K562 (cell line): Measurements from ENCODE around the gene RNF214. TPM values are rescaled to one million over a fixed set of nuclear protein-coding genes. Genes with fewer than 3 reads are reported as not detected.

Source experiments
- ATAC-seq: fragments of 200-7000 bp; cut with Tn5 transposase; 3 replicates; pipeline ENCODE4 v1.9.1; 2020; ENCODE audit warnings: moderate library complexity
- BruUV-seq: library from RNA; stranded (reverse); fragments of 400-500 nt; replicated peaks from 2 replicates; lab custom pipeline; 2021; lab: Mats Ljungman, UMichigan
- CTCF ChIA-PET: fragments of 300-600 bp; formaldehyde crosslinking; extraction: SDS; loops from one replicate; lab custom pipeline; 2021; ENCODE audit warnings: low intra/inter-chr PET ratio; lab: Yijun Ruan, JAX
- POLR2A ChIA-PET: fragments of 300-600, 350-650 bp; sonication (Branson Sonifier 250); formaldehyde crosslinking; extraction: SDS; loops from one replicate; lab custom pipeline; 2021; ENCODE audit warnings: antibody characterized with exemption, inconsistent platforms; lab: Yijun Ruan, JAX
- DNase-seq, 4 experiments: peaks; one replicate each; pipeline versions ENCODE4 v3.0.0 to v3.0.0-alpha.2; 2011 to 2018; ENCODE audit warnings: low spot score in 3 of 4, mixed read lengths in 3 of 4; ENCODE audit errors: extremely low read depth in 1 of 4
- FAIRE-seq: peaks from 2 replicates; lab custom pipeline; 2011; peaks lifted over from hg19 to GRCh38; lab: Jason Lieb, UNC
- H2AFZ ChIP-seq: 2 replicates; pipeline ENCODE4 v1.6.0; 2011; ENCODE audit warnings: low read depth, low read length, control low read depth, inconsistent platforms
- H3K27ac ChIP-seq: fragments of 200-600 bp; 3 replicates; pipeline ENCODE4 v1.8.0; 2011; ENCODE audit warnings: low read depth, mild to moderate bottlenecking, control low read depth, inconsistent platforms, low read length, moderate library complexity, mixed read lengths; ENCODE audit errors: extremely low read depth
- H3K27me3 ChIP-seq, 2 experiments: fragments of 300-600 bp in 1 of 2; 2 replicates in 1 of 2; 3 replicates in 1 of 2; pipeline versions ENCODE4 v1.6.0 to v1.8.0; 2011; ENCODE audit warnings: inconsistent platforms in 2 of 2, low read length in 2 of 2, mild to moderate bottlenecking in 1 of 2, mixed read lengths in 1 of 2, moderate library complexity in 1 of 2; ENCODE audit not compliant: control insufficient read depth in 2 of 2, insufficient read depth in 2 of 2
- H3K36me3 ChIP-seq: fragments of 300-600 bp; 3 replicates; pipeline ENCODE4 v1.8.0; 2011; ENCODE audit warnings: mild to moderate bottlenecking, low read length, inconsistent platforms; ENCODE audit not compliant: control insufficient read depth, insufficient read depth
- H3K4me1 ChIP-seq, 2 experiments: fragments of 200-600 bp in 1 of 2; replicated peaks in 1 of 2; 2 replicates in 1 of 2; 3 replicates in 1 of 2; pipeline versions ENCODE4 v1.5.1 to v1.8.0; 2011; ENCODE audit warnings: inconsistent platforms in 2 of 2, low read length in 2 of 2, mild to moderate bottlenecking in 1 of 2, mixed read lengths in 1 of 2, moderate library complexity in 1 of 2; ENCODE audit not compliant: control insufficient read depth in 2 of 2, insufficient read depth in 2 of 2
- H3K4me2 ChIP-seq: 2 replicates; pipeline ENCODE4 v1.6.1; 2011; ENCODE audit warnings: low read length, control low read depth, inconsistent platforms, mixed read lengths; ENCODE audit not compliant: insufficient read depth
- H3K4me3 ChIP-seq: fragments of 200-600 bp; sonication (generic), shearing (Covaris generic); 2 replicates; pipeline ENCODE4 v1.5.1; 2016; ENCODE audit warnings: control low read depth, inconsistent platforms
- H3K79me2 ChIP-seq: fragments of 200-600 bp; 3 replicates; pipeline ENCODE4 v1.8.0; 2011; ENCODE audit warnings: low read length, inconsistent platforms; ENCODE audit not compliant: control insufficient read depth, insufficient read depth
- H3K9ac ChIP-seq, 2 experiments: 2 replicates each; pipeline versions ENCODE4 v1.6.0 to v1.6.1; 2011; ENCODE audit warnings: low read depth in 2 of 2, low read length in 2 of 2, control low read depth in 1 of 2, inconsistent platforms in 1 of 2, mild to moderate bottlenecking in 1 of 2, mixed read lengths in 1 of 2; ENCODE audit not compliant: insufficient read depth in 1 of 2
- H3K9me1 ChIP-seq: one replicate; pipeline ENCODE4 v1.6.0; 2011; ENCODE audit warnings: inconsistent platforms, mild to moderate bottlenecking, low read length, moderate library complexity; ENCODE audit not compliant: control insufficient read depth, insufficient read depth
- H3K9me3 ChIP-seq: replicated peaks from 2 replicates; pipeline ENCODE4 v1.5.1; 2011; ENCODE audit warnings: low read depth, low read length, inconsistent platforms; ENCODE audit not compliant: control insufficient read depth, insufficient read depth
- H4K20me1 ChIP-seq: replicated peaks from 2 replicates; pipeline ENCODE4 v1.6.1; 2011; ENCODE audit warnings: low read length, inconsistent platforms, mixed read lengths; ENCODE audit not compliant: control insufficient read depth, insufficient read depth
- GTF2A2 ChIP-seq: IDR thresholded peaks from 2 replicates; pipeline ENCODE4 v1.6.1; 2016; ENCODE audit warnings: mild to moderate bottlenecking, missing genetic modification characterization, missing compliant biosample characterization
- HDAC6 ChIP-seq: IDR thresholded peaks from 2 replicates; pipeline ENCODE4 v1.6.1; 2012; ENCODE audit warnings: low read depth, mild to moderate bottlenecking, control low read depth, inconsistent platforms, low read length, moderate library complexity
- MAFF ChIP-seq: IDR thresholded peaks from 2 replicates; pipeline ENCODE4 v1.6.1; 2012; ENCODE audit warnings: low read length, improper control_type of control experiment
- SMARCC2 ChIP-seq: fragments of 450-650 bp; IDR thresholded peaks from 2 replicates; pipeline ENCODE4 v1.6.1; 2017; ENCODE audit warnings: antibody characterized with exemption, moderate library complexity, mild to moderate bottlenecking, low read depth
- ZBTB1 ChIP-seq: sonication (generic); formaldehyde crosslinking; IDR thresholded peaks from 2 replicates; pipeline ENCODE4 v1.8.1; 2023; ENCODE audit warnings: missing genetic modification reagents, low read depth, mild to moderate bottlenecking, borderline replicate concordance
- WGBS: fragments of 100-300 bp; shearing (Covaris generic); methylation state at CpG from one replicate; pipeline ENCODE4 v1.1.6; 2016; ENCODE audit warnings: low coverage, mixed read lengths; ENCODE audit not compliant: insufficient coverage; ENCODE audit errors: missing lambda C conversion rate; 5-methylcytosine and 5-hydroxymethylcytosine counted together
- in situ Hi-C: fragments of 300-500 bp; cut with MboI; formaldehyde crosslinking; loops from 4 replicates; pipeline ENCODE4 v1.15.0; 2018; ENCODE audit warnings: inconsistent platforms, mixed read lengths
- intact Hi-C: fragments of 100-400 bp; cut with micrococcal nuclease; formaldehyde crosslinking; loops from 2 replicates; pipeline ENCODE4 v1.14.2; 2022
- polyA plus RNA-seq, 8 experiments: library from polyadenylated mRNA; depleted of rRNA in 4 of 8; stranded (reverse) in 5 of 8; unstranded in 3 of 8; fragments of >200 nt; fragmentation: Nextera tagmentation in 2 of 8; fragmentation: Illumina TruSeq in 1 of 8; extraction: Ambion mirVana in 2 of 8; extraction: Trizol in 1 of 8; gene quantifications; 2 replicates each; pipeline versions ENCODE4 v1.2.1 to v1.2.3, GENCODE V29; 2011 to 2014; ENCODE audit warnings: inconsistent platforms in 1 of 8, missing spikeins in 1 of 8
- total RNA-seq, 7 experiments: library from RNA; depleted of rRNA in 6 of 7; stranded (reverse); fragments of >200 nt in 6 of 7; fragmentation: Illumina TruSeq in 2 of 7; extraction: Trizol in 2 of 7; gene quantifications; 2 replicates each; pipeline versions ENCODE4 v1.2.1 to v1.2.3, GENCODE V29; 2011 to 2021; ENCODE audit warnings: low replicate concordance in 1 of 7
- TF ChIP-seq, protein P1 (sequence below), 3 experiments: IDR thresholded peaks in 2 of 3; conservative IDR thresholded peaks in 1 of 3; 2 replicates each; pipeline ENCODE4 v1.5.1; 2011 to 2012; ENCODE audit warnings: low read length in 3 of 3, mild to moderate bottlenecking in 3 of 3, control low read depth in 2 of 3, improper control_type of control experiment in 1 of 3, inconsistent platforms in 1 of 3, low read depth in 1 of 3, mixed read lengths in 1 of 3, moderate library complexity in 1 of 3; ENCODE audit not compliant: insufficient read depth in 2 of 3
- TF ChIP-seq, protein P2 (sequence below): sonication (generic); formaldehyde crosslinking; IDR thresholded peaks from 2 replicates; pipeline ENCODE4 v1.8.1; 2022; ENCODE audit warnings: missing genetic modification reagents
- TF ChIP-seq, protein P3 (sequence below): fragments of 450-650 bp; formaldehyde crosslinking; IDR thresholded peaks from 2 replicates; pipeline ENCODE4 v1.4.0; 2020; ENCODE audit warnings: mild to moderate bottlenecking, moderate library complexity
- TF ChIP-seq, protein P4 (sequence below): fragments of 450-650 bp; IDR thresholded peaks from 2 replicates; pipeline ENCODE4 v1.6.1; 2018; ENCODE audit warnings: mild to moderate bottlenecking, low read depth; ENCODE audit not compliant: partially characterized antibody

The RNF214 gene
- total and polyA plus RNA-seq, 9 of the 15 experiments (the other 6 are each of a cell fraction or from before 2014, with no cell fraction given) = 6.6 to 24.8 (median 11.9) TPM

DNA sequence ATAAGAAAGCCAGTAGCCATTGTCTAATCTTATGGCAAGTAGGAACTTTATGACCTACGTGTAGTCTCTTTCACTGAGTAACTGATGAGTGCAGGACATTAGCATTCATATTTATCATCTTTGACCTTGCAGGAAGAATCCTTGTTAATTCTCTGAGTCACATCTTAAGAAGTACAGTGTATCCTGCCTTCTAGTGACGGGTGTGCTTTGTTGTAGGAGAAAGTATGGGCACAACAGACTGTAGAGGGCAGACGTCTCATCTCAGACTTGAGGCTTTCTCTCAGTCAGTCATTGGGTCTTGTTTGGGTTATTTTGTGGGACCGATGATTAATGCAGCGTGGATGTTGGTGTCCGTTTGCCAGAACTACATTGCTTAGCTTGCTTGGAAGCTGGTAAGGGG lies 6.8 kb downstream of the RNF214 start:
- Histone ChIP-seq H3K36me3 (peaks cover 50% of the 10 kb centered on the region; the same call in 2 of the 3 replicates), H3K27ac (no peak overlapping the region), H3K9me1 (no peaks in the 10 kb centered on the region), H3K27me3 (no peaks in the 10 kb centered on the region), H3K79me2 (peaks cover 3% of the 10 kb centered on the region; the same call in 1 of the 3 replicates), H3K4me1 (no peaks in the 10 kb centered on the region), H4K20me1 (no peaks in the 10 kb centered on the region), H3K4me3 (no peak overlapping the region), H2AFZ (no peak overlapping the region), H3K4me2 (no peak overlapping the region), H3K9me3 (no peaks in the 10 kb centered on the region), H3K9ac (no peak overlapping the region)
- ChIA-PET CTCF (no interaction called here), POLR2A (interaction anchor here (1.0 kb wide), 1 partner anchor 86 kb away, joined by 3 read pairs; no protein-coding TSS in a partner anchor)
- no peak for FAIRE-seq
- TF ChIP-seq, protein P1, sequence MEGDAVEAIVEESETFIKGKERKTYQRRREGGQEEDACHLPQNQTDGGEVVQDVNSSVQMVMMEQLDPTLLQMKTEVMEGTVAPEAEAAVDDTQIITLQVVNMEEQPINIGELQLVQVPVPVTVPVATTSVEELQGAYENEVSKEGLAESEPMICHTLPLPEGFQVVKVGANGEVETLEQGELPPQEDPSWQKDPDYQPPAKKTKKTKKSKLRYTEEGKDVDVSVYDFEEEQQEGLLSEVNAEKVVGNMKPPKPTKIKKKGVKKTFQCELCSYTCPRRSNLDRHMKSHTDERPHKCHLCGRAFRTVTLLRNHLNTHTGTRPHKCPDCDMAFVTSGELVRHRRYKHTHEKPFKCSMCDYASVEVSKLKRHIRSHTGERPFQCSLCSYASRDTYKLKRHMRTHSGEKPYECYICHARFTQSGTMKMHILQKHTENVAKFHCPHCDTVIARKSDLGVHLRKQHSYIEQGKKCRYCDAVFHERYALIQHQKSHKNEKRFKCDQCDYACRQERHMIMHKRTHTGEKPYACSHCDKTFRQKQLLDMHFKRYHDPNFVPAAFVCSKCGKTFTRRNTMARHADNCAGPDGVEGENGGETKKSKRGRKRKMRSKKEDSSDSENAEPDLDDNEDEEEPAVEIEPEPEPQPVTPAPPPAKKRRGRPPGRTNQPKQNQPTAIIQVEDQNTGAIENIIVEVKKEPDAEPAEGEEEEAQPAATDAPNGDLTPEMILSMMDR (IDR thresholded peaks at IDR 0.05 in 2 of 3, conservative IDR thresholded peaks at IDR 0.05 in 1 of 3; ENCODE audit: insufficient read depth in 2 of 3, low read depth in 1 of 3, low read length in 3 of 3) = 0 out of 6 replicates have a peak, but pooled peaks of 1 of the 3 experiments have one; percentile 17
- no peak for TF ChIP-seq ZBTB1 (CRISPR knock-in tag)
- TF ChIP-seq, protein P2, sequence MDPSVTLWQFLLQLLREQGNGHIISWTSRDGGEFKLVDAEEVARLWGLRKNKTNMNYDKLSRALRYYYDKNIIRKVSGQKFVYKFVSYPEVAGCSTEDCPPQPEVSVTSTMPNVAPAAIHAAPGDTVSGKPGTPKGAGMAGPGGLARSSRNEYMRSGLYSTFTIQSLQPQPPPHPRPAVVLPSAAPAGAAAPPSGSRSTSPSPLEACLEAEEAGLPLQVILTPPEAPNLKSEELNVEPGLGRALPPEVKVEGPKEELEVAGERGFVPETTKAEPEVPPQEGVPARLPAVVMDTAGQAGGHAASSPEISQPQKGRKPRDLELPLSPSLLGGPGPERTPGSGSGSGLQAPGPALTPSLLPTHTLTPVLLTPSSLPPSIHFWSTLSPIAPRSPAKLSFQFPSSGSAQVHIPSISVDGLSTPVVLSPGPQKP (CRISPR knock-in tag) = no peak
- TF ChIP-seq, protein P3, sequence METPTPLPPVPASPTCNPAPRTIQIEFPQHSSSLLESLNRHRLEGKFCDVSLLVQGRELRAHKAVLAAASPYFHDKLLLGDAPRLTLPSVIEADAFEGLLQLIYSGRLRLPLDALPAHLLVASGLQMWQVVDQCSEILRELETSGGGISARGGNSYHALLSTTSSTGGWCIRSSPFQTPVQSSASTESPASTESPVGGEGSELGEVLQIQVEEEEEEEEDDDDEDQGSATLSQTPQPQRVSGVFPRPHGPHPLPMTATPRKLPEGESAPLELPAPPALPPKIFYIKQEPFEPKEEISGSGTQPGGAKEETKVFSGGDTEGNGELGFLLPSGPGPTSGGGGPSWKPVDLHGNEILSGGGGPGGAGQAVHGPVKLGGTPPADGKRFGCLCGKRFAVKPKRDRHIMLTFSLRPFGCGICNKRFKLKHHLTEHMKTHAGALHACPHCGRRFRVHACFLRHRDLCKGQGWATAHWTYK = no peak
- TF ChIP-seq, protein P4, sequence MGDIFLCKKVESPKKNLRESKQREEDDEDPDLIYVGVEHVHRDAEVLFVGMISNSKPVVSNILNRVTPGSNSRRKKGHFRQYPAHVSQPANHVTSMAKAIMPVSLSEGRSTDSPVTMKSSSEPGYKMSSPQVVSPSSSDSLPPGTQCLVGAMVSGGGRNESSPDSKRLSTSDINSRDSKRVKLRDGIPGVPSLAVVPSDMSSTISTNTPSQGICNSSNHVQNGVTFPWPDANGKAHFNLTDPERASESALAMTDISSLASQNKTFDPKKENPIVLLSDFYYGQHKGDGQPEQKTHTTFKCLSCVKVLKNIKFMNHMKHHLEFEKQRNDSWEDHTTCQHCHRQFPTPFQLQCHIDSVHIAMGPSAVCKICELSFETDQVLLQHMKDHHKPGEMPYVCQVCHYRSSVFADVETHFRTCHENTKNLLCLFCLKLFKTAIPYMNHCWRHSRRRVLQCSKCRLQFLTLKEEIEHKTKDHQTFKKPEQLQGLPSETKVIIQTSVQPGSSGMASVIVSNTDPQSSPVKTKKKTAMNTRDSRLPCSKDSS = no peak
- no peak for TF ChIP-seq GTF2A2 (tag)
- no peak for TF ChIP-seq SMARCC2
- no peak for TF ChIP-seq HDAC6
- no peak for TF ChIP-seq MAFF
- peak; percentile 38; the same call in 1 of the 3 replicates for ATAC-seq
- BruUV-seq = no TSS peak
- DNase-seq = no peak
- intact Hi-C loops (no loop called here), in situ Hi-C loops (loop anchor here (25.0 kb wide), 1 partner anchor 727 kb away; no protein-coding TSS in a partner anchor)
- WGBS = 72% methylated on average over 6 of the region's 6 CpGs
